PC-3 (cell line): ENCODE measurements around the gene CCDC28A. TPM values are rescaled to one million over a fixed set of nuclear protein-coding genes. Genes with fewer than 3 reads are reported as not detected.

Source experiments
- ATAC-seq: fragments of 200-7000 bp; cut with Tn5 transposase; 2 replicates; pipeline ENCODE4 v1.9.1; 2020; ENCODE audit warnings: mild to moderate bottlenecking, moderate library complexity
- BruUV-seq: library from RNA; stranded (reverse); fragments of 400-500 nt; replicated peaks from 2 replicates; lab custom pipeline; 2021; lab: Mats Ljungman, UMichigan
- CTCF ChIA-PET: fragments of 300-600 bp; sonication (Branson Sonifier 250); formaldehyde crosslinking; loops from one replicate; lab custom pipeline; 2022; ENCODE audit warnings: antibody characterized with exemption; lab: Charles Lee
- POLR2A ChIA-PET: fragments of 300-600 bp; sonication (Branson Sonifier 250); formaldehyde crosslinking; loops from one replicate; lab custom pipeline; 2022; ENCODE audit warnings: antibody characterized with exemption; ENCODE audit not compliant: unreplicated experiment; lab: Charles Lee
- DNase-seq: peaks from one replicate; pipeline ENCODE4 v3.0.0-alpha.2; 2015
- H2AFZ ChIP-seq: fragments of 300-600 bp; sonication (generic); 2 replicates; pipeline ENCODE4 v1.6.0; 2016; ENCODE audit warnings: antibody characterized with exemption, low read length
- H3F3A ChIP-seq: fragments of 300-600 bp; sonication (generic); one replicate; pipeline ENCODE4 v1.6.0; 2017; ENCODE audit warnings: antibody characterized with exemption, low read length, control low read depth, mild to moderate bottlenecking; ENCODE audit not compliant: unreplicated experiment
- H3K27ac ChIP-seq: fragments of 300-600 bp; sonication (generic); 2 replicates; pipeline ENCODE4 v1.5.1; 2016; ENCODE audit warnings: mild to moderate bottlenecking, low read length
- H3K27me3 ChIP-seq: fragments of 300-600 bp; sonication (generic); 2 replicates; pipeline ENCODE4 v1.6.1; 2016; ENCODE audit warnings: low read length, mixed read lengths
- H3K36me3 ChIP-seq: fragments of 300-600 bp; sonication (generic); 2 replicates; pipeline ENCODE4 v1.6.1; 2016; ENCODE audit warnings: low read depth, mixed run types, low read length, mixed read lengths
- H3K4me1 ChIP-seq: fragments of 300-600 bp; sonication (generic); 2 replicates; pipeline ENCODE4 v1.5.1; 2016; ENCODE audit warnings: low read length; ENCODE audit not compliant: insufficient read depth
- H3K4me2 ChIP-seq: fragments of 300-600 bp; sonication (generic); 2 replicates; pipeline ENCODE4 v1.6.0; 2016; ENCODE audit warnings: low read length
- H3K4me3 ChIP-seq: fragments of 300-600 bp; sonication (generic); 2 replicates; pipeline ENCODE4 v1.5.1; 2016; ENCODE audit warnings: mild to moderate bottlenecking, low read length, mixed read lengths
- H3K79me2 ChIP-seq: fragments of 300-600 bp; sonication (generic); 2 replicates; pipeline ENCODE4 v1.6.1; 2017; ENCODE audit warnings: low read length, mixed read lengths
- H3K9ac ChIP-seq: fragments of 300-600 bp; sonication (generic); 2 replicates; pipeline ENCODE4 v1.6.0; 2016; ENCODE audit warnings: mild to moderate bottlenecking, low read length
- H3K9me2 ChIP-seq: fragments of 300-600 bp; sonication (generic); replicated peaks from 2 replicates; pipeline ENCODE4 v1.6.1; 2016; ENCODE audit warnings: mixed run types, low read length, mixed read lengths
- H3K9me3 ChIP-seq: fragments of 300-600 bp; sonication (generic); 2 replicates; pipeline ENCODE4 v1.6.1; 2016; ENCODE audit warnings: low read length, mixed read lengths
- H4K20me1 ChIP-seq: fragments of 300-600 bp; sonication (generic); 2 replicates; pipeline ENCODE4 v1.6.1; 2016; ENCODE audit warnings: low read length, mixed read lengths
- EZH2 ChIP-seq: fragments of 300-600 bp; sonication (generic); IDR thresholded peaks from one replicate; pipeline ENCODE4 v1.6.1; 2017; ENCODE audit warnings: antibody characterized with exemption, mild to moderate bottlenecking, low read length; ENCODE audit not compliant: unreplicated experiment
- EZH2phosphoT487 ChIP-seq: fragments of 300-600 bp; sonication (generic); IDR thresholded peaks from 2 replicates; pipeline ENCODE4 v1.6.1; 2018; ENCODE audit warnings: mild to moderate bottlenecking, antibody characterized with exemption, low read length, borderline replicate concordance
- intact Hi-C: fragments of 100-400 bp; cut with micrococcal nuclease; formaldehyde crosslinking; loops from 2 replicates; pipeline ENCODE4 v1.9.0; 2023
- total RNA-seq: library from RNA; depleted of rRNA; stranded (reverse); fragments of >200 nt; gene quantifications from 2 replicates; pipeline ENCODE4 v1.2.3, GENCODE V29; 2014
- TF ChIP-seq, protein P1 (sequence below): fragments of 300-600 bp; sonication (generic); conservative IDR thresholded peaks from 2 replicates; pipeline ENCODE4 v1.5.1; 2017; ENCODE audit warnings: antibody characterized with exemption, low read depth, mild to moderate bottlenecking, low read length

The CCDC28A gene
- total RNA-seq, 1 experiment from 2014 or later: 5.8 TPM

DNA sequence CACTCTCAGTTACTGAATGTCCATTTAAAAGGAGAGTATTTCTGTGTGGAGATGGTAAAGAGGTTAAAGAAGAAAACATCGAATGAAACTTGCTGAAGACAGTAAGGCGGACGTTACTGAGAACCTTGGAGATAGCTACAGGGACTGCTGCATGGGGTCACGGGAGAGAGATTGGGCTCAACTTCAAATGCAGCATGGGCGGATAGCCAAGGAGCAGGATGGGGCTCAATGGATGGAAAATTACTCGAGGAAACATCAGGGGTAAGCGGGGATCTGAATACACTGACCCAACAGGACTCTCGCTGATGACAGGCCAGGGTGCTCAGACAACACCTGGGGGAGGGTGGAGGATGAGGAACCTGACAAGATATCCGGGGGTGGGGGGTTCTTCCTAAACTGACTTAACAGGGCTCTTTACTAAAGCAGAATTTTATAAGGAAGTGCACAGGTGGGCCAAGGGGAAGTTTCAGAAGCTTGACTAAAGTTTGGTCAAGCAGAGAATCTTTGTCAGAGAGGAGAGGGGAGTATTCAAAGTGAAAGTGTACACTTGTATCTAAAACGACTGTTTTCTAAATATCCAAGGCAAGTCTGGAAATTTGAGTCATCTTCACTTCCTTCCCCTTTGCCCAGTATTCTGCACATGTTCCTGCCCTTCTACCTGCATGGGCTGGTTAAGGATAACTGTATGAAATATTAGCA is 45.1 kb downstream of the CCDC28A start:
- peak overlapping the region; percentile 63 for H3K4me2 ChIP-seq
- H3K9me3 ChIP-seq: no peaks in the 10 kb centered on the region
- peak overlapping the region; percentile 84 for H3K9ac ChIP-seq
- peak overlapping the region; percentile 24; the same call in 1 of the 2 replicates for H3K4me3 ChIP-seq
- no peaks in the 10 kb centered on the region for H3K36me3 ChIP-seq
- no peaks in the 10 kb centered on the region for H3F3A ChIP-seq
- BruUV-seq: no TSS peak
- no peaks in the 10 kb centered on the region for H3K27me3 ChIP-seq
- no peaks in the 10 kb centered on the region for H4K20me1 ChIP-seq
- H3K9me2 ChIP-seq: no peaks in the 10 kb centered on the region
- peak overlapping the region; percentile 99 for H3K27ac ChIP-seq
- peaks cover 36% of the 10 kb centered on the region for H3K4me1 ChIP-seq
- intact Hi-C loops: loop anchor here (5.0 to 10.0 kb wide), 3 partner anchors 154 to 396 kb away; no protein-coding TSS in a partner anchor
- ChIA-PET POLR2A (interaction anchor here (0.7 kb wide), 1 partner anchor 211 kb away, joined by 3 read pairs; no protein-coding TSS in a partner anchor), CTCF (no interaction called here)
- 0 out of 2 replicates have a peak overlapping the region, but pooled peaks have one; percentile 23 for H2AFZ ChIP-seq
- no peaks in the 10 kb centered on the region for H3K79me2 ChIP-seq
- DNase-seq: peak; percentile 61
- TF ChIP-seq, protein P1, sequence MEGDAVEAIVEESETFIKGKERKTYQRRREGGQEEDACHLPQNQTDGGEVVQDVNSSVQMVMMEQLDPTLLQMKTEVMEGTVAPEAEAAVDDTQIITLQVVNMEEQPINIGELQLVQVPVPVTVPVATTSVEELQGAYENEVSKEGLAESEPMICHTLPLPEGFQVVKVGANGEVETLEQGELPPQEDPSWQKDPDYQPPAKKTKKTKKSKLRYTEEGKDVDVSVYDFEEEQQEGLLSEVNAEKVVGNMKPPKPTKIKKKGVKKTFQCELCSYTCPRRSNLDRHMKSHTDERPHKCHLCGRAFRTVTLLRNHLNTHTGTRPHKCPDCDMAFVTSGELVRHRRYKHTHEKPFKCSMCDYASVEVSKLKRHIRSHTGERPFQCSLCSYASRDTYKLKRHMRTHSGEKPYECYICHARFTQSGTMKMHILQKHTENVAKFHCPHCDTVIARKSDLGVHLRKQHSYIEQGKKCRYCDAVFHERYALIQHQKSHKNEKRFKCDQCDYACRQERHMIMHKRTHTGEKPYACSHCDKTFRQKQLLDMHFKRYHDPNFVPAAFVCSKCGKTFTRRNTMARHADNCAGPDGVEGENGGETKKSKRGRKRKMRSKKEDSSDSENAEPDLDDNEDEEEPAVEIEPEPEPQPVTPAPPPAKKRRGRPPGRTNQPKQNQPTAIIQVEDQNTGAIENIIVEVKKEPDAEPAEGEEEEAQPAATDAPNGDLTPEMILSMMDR: no peak
- no peak for TF ChIP-seq EZH2phosphoT487
- ATAC-seq: peak; percentile 14; the same call in 1 of the 2 replicates

DNA sequence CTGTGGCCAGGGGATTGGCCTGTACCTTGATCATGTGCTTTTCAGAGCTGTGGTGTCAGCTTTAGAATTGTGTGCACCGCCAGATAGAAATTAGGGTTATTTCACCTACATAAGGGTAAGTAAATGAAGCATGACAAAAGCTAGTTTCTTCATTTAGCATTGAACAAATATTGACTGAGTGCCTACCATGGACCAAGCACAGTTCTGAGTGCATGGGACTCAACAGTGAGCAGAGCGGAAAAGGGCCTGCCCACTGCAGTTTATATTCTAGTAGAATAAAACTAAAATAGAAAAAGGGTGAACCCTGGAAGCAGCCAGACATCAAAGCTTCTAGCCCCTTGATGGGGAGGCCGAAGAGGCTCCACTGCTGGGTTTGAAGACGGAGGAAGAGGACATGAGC is 48.0 kb downstream of the CCDC28A start:
- no peak overlapping the region for H3K27ac ChIP-seq
- intact Hi-C loops: no loop called here
- no peaks in the 10 kb centered on the region for H3F3A ChIP-seq
- ATAC-seq (no peak), DNase-seq (no peak)
- POLR2A ChIA-PET: no interaction called here
- H3K79me2 ChIP-seq: no peaks in the 10 kb centered on the region
- H3K9ac ChIP-seq: no peak overlapping the region
- peaks cover 33% of the 10 kb centered on the region for H3K4me1 ChIP-seq
- no peaks in the 10 kb centered on the region for H3K9me3 ChIP-seq
- H4K20me1 ChIP-seq: no peaks in the 10 kb centered on the region
- no peaks in the 10 kb centered on the region for H3K9me2 ChIP-seq
- no peaks in the 10 kb centered on the region for H3K36me3 ChIP-seq
- no TSS peak for BruUV-seq
- H2AFZ ChIP-seq: no peak overlapping the region
- TF ChIP-seq EZH2phosphoT487 (no peak), EZH2 (no peak)
- TF ChIP-seq, protein P1: no peak
- CTCF ChIA-PET: no interaction called here
- no peaks in the 10 kb centered on the region for H3K27me3 ChIP-seq
- H3K4me2 ChIP-seq: no peak overlapping the region
- H3K4me3 ChIP-seq: no peak overlapping the region

DNA sequence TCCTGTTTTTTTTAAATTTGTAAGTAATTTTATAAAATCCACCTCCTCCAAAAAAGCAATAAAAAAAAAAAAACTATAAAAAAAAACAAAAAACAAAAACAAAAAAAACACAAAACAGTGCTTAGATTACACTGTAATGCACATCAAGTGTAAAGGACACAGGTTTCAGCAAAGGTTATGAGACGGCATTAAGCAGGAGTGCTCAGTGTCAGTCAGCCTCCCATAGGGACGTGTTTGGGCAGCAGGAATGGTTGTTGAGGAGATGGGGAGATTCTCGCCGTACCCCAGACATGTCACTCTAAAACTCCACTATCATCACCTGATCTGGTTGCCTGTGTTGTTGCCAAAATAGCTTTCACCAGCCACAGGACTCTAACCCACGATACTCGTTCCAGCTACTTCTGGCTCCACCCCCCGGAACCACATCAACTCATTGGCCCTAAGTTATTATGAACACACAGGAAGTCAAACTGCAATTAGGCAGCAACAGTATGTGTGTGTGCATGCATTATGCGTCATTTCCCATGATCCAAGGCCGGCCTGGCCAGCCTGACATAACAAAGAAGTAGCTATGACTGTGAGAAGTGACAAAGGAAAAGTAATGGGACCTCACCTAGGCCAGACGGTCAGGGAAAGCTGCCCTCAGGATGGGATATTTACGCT is 51.0 kb downstream of the CCDC28A start:
- Histone ChIP-seq H3K9me2 (no peaks in the 10 kb centered on the region), H3K9me3 (no peaks in the 10 kb centered on the region), H3K4me2 (no peak overlapping the region), H4K20me1 (no peaks in the 10 kb centered on the region), H3K27me3 (no peaks in the 10 kb centered on the region), H2AFZ (0 out of 2 replicates have a peak overlapping the region, but pooled peaks have one; percentile 30), H3K4me1 (peaks cover 5% of the 10 kb centered on the region; the same call in 1 of the 2 replicates), H3K36me3 (no peaks in the 10 kb centered on the region), H3K4me3 (no peak overlapping the region), H3K27ac (no peak overlapping the region), H3K79me2 (no peaks in the 10 kb centered on the region), H3K9ac (no peak overlapping the region), H3F3A (no peaks in the 10 kb centered on the region)
- no TSS peak for BruUV-seq
- ChIA-PET CTCF (no interaction called here), POLR2A (no interaction called here)
- intact Hi-C loops: no loop called here
- no peak for DNase-seq
- no peak for ATAC-seq
- TF ChIP-seq EZH2 (no peak), EZH2phosphoT487 (no peak)
- TF ChIP-seq, protein P1: no peak
